Dedifferentiated amniotic fluid mesenchymal stem cell (primary cell): ENCODE data around the gene NKG7.

Experiments
- DNase-seq: peaks from one replicate; pipeline ENCODE4 v3.0.0-alpha.2; 2016; ENCODE audit errors: extremely low spot score

NKG7 gene

GRCh38 chr19:51364200-51365106 is 8.0 kb downstream of the NKG7 start:
- no peak for DNase-seq

GRCh38 chr19:51361239-51361638 is 11.2 kb downstream of the NKG7 start:
- no peak for DNase-seq

GRCh38 chr19:51359294-51359693 is 13.2 kb downstream of the NKG7 start:
- peak; percentile 75 for DNase-seq

GRCh38 chr19:51357952-51358351 is 14.5 kb downstream of the NKG7 start:
- no peak for DNase-seq

- no peak for DNase-seq
Measured at GRCh38 chr19:51356159-51356801, 16.2 kb downstream of the NKG7 start.

GRCh38 chr19:51354742-51355148 is 17.7 kb downstream of the NKG7 start:
- DNase-seq = no peak

GRCh38 chr19:51354103-51354741 is 18.2 kb downstream of the NKG7 start:
- DNase-seq = no peak

GRCh38 chr19:51352783-51353360 is 19.6 kb downstream of the NKG7 start:
- no peak for DNase-seq

GRCh38 chr19:51351266-51351990 is 21.0 kb downstream of the NKG7 start:
- DNase-seq = no peak

- no peak for DNase-seq
Measured at GRCh38 chr19:51347209-51347928, 25.1 kb downstream of the NKG7 start.

- no peak for DNase-seq
Measured at GRCh38 chr19:51346742-51347141, 25.7 kb downstream of the NKG7 start.

- DNase-seq = no peak
Measured at GRCh38 chr19:51345076-51345620, 27.3 kb downstream of the NKG7 start.

GRCh38 chr19:51342631-51343569 is 29.6 kb downstream of the NKG7 start:
- no peak for DNase-seq

- no peak for DNase-seq
Measured at GRCh38 chr19:51341976-51342580, 30.4 kb downstream of the NKG7 start, which contains the start of gene VSIG10L. TSS of gene VSIG10L (minus strand) at chr19:51342139. CDS start at chr19:51342124, 15 bp downstream.

GRCh38 chr19:51341066-51341465 is 31.4 kb downstream of the NKG7 start:
- no peak for DNase-seq

GRCh38 chr19:51339687-51340656 is 32.5 kb downstream of the NKG7 start:
- peak; percentile 98 for DNase-seq

GRCh38 chr19:51339313-51339686 is 33.2 kb downstream of the NKG7 start:
- no peak for DNase-seq
